Keratinocyte (primary cell): ENCODE measurements around the gene DCTPP1.

Experiments used
- CTCF ChIP-seq, 3 experiments: IDR thresholded peaks in 1 of 3; conservative IDR thresholded peaks in 1 of 3; optimal IDR thresholded peaks in 1 of 3; 2 replicates in 2 of 3; 3 replicates in 1 of 3; pipeline versions ENCODE3 to v1.5.1; 2011; ENCODE audit warnings: low read length in 3 of 3, mild to moderate bottlenecking in 3 of 3, moderate library complexity in 2 of 3, control low read depth in 1 of 3, inconsistent platforms in 1 of 3; ENCODE audit not compliant: insufficient read depth in 2 of 3; ENCODE audit errors: extremely low read depth in 1 of 3
- EZH2 ChIP-seq: IDR thresholded peaks from one replicate; pipeline ENCODE4 v1.6.1; 2012; ENCODE audit warnings: inconsistent platforms, mild to moderate bottlenecking, low read length, moderate library complexity

- TF ChIP-seq CTCF (optimal IDR thresholded peaks at IDR 0.05 in 1 of 3, IDR thresholded peaks at IDR 0.05 in 1 of 3, conservative IDR thresholded peaks at IDR 0.05 in 1 of 3; ENCODE audit: extremely low read depth in 1 of 3, insufficient read depth in 2 of 3, low read length in 3 of 3) (no peak), EZH2 (no peak)
These were observed 23.1 kb downstream of the DCTPP1 start for GRCh38 chr16:30406795-30407101.
